ENCODE measurements around the gene ACAA1. TPM values are rescaled to one million over a fixed set of nuclear protein-coding genes. Genes with fewer than 3 reads are reported as not detected.

ACAA1 gene
- total and polyA plus RNA-seq, 9 of the 15 experiments (the other 6 are each of a cell fraction or from before 2014, with no cell fraction given): 4.0 to 88.9 (median 57.2) TPM

- TF ChIP-seq CBFA2T2 (conservative IDR thresholded peaks at IDR 0.05) (no peak), THAP7 (CRISPR knock-in tag; IDR thresholded peaks at IDR 0.05) (no peak), CREB3 (tag; conservative IDR thresholded peaks at IDR 0.05; ENCODE audit: low read depth) (no peak), CC2D1A (IDR thresholded peaks at IDR 0.05) (no peak), E2F8 (IDR thresholded peaks at IDR 0.05; ENCODE audit: low read depth, partially characterized antibody) (peak; percentile 62), SMARCE1 (IDR thresholded peaks at IDR 0.05) (0 out of 2 replicates have a peak, but pooled peaks have one; percentile 26), IFI16 (CRISPR knock-in tag; IDR thresholded peaks at IDR 0.05) (no peak), CREBBP (IDR thresholded peaks at IDR 0.05; ENCODE audit: low read depth, low read length) (no peak), ZBTB40 (IDR thresholded peaks at IDR 0.05) (peak; percentile 60), ZBTB40 (CRISPR knock-in tag; IDR thresholded peaks at IDR 0.05) (no peak), ZFP36 (IDR thresholded peaks at IDR 0.05; ENCODE audit: low read depth, low read length, partially characterized antibody) (no peak), ETV1 (tag; conservative IDR thresholded peaks at IDR 0.05; ENCODE audit: low read depth) (peak; percentile 80), KLF16 (IDR thresholded peaks at IDR 0.05) (no peak), RBBP5 (IDR thresholded peaks at IDR 0.05; ENCODE audit: borderline replicate concordance, insufficient read depth, low read length, poor library complexity, severe bottlenecking) (peak; percentile 87)
Measured at GRCh38 chr3:38136777-38137614, at the start of gene ACAA1 (continued).

All from K562 (cell line).